ENCODE results near the gene SMPD3.

Gene SMPD3

DNA sequence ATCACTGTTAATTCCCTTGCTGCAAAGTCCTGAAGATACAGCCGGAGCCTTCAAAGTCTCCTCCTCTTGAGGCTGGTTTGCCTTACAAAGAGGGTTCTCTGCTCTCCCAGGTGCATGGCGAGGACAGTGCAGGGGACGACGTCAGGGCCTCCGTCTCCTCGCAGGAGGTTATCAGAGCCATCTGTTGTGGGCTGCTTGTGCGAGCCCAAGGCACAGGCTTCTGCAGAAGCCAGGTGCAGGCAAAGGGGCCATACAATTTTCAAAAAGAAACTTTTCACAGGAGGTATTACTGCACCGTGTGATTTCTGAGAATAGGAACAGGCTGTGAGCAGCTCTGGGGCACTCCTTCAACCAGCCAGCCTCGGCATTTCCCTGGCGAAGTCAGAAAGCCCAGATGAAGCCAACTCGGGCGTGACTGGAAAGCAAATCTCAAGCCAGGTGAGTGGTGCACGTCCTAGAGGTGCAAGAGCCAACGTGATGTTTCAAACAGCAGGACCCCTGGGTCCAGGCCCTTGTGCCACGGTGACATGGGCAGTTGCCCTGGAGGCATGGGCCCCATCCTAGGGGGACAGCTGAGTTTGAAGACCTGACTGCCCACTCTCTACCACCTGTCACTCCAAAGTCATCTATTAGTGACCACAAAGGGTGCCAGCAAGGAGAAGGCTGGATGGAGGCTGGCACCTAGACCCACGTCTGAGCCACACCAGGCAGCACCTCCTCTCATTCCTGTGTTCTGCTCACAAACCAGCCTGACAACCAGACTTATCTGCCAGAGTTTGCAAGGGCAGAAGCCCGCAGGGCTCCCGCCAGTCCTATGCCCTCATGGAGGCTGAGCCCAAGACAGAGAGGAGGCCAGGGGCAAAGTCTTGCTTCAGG is 68.6 kb downstream of the SMPD3 start:
- no peak for DNase-seq

- no peak for DNase-seq
These were observed 69.6 kb downstream of the SMPD3 start for GRCh38 chr16:68378436-68379415.

DNA sequence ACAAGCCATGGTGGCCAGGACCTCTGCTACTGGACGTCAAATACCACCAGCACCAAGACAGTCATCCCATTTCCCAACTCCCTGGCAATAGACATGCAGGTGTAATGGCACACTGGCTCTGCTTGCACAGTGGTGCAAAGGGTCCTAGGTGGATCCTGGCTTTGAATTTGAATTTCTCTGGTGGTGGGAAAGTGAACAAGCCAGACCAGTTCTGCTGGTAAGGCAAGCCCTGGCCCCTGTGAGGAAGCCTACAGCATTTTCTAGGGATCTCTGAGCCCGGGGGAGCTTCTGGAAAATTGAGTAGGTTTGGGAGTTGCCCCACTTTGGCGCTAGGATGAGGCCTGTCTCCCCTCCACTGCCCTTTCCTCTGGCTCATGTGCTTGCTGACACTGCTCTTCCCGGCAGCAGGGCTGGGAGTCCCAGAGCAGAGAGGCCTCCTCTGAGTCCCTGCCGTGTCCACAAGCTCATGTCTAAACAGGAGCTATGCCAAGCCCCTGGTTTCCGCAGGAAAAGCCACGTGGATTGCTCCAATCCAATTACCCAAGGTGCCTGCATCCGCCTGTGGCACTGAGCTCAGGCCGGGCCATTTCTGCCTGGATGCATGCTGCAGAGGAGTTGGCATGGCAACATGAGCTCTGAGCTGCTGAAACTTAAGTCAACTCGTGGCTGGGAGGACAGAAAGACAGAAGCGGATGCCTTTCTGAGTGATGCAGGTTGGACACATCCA is 70.5 kb downstream of the SMPD3 start:
- no peak for DNase-seq

DNA sequence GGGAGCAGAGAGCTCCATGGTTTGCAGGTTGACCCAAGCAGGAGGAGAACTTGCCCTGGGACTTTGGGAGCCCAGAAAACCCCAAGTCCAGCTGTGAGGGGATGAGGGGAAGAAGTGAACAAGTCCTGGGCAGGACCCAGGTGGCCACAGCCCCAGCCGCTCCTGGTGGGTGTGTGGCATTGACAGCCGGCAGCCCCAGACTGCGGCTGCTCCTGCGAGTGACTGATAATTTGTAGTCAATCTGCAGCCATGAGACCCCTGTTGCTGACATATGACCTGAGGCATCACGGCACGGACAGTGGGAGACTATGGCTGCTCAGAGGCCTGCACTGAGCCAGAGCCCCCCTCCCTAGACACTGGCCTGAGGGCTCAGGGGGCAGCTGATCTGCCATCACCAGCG is 71.1 kb downstream of the SMPD3 start:
- DNase-seq, result no peak

GRCh38 chr16:68376590-68376989 is 71.7 kb downstream of the SMPD3 start:
- DNase-seq, result no peak

DNA sequence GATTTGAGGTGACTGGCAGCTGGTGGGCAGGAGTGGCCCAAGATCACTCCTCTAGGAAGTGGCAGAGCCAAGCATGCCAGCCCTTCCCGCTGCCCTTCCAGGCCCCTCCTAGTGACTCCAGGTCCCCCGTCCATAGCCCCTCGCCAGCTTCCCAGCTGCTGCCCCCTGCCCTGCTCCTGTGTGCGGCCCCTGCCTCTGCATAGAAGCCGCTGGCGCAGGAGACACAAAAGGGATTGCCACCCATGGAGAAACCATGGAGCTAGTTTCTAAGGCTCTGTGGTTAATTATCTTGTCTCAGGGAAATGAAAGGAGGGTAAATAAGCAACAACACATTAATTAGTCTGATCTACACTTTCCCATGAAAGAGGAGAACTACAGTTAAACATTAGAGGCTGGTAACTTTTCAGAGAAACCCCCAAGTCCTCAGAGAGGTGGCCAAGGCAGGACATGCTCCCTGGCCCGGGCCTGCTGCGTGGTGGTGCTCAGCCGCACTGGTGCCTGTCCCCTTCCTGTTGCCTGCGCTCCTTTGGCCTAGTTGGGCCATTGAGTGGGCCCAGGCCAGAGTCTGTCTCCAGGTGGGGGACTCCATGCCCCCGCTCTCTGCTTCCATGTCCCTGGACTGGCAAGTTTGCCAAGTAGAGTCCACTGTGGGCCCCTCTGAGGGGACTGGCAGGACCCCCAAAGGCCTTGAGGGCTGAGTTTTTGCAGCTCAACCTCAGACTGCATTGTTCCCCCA is 72.3 kb downstream of the SMPD3 start:
- DNase-seq, result no peak

- no peak for DNase-seq
These were observed 73.2 kb downstream of the SMPD3 start for GRCh38 chr16:68374961-68375660.

DNA sequence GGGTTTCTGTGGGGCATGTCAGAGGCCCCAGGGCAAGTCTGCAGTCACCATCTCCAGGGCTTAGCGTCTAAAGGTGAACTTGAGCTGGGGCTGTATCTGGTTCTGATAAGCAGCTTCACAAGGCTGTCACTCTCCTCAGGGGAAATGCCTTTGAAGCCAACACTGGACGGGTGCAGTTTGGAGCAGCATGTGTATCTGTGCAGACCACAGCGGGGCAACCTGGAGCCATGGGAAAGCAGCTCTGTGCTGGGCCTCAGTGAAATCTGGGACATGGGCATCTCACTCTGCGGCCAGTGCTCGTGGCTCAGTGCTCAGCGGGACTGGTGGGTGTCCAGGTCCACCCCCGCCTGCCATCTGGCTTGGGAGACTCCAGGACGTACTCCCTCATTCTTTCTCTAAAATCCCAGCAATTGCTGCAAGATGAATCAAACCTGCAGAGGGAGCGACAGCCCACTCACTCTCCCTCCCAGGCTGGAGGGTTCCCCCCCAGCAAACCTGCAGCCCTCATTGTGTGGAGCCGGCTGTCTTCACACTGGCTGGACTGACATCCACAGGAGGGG is 74.0 kb downstream of the SMPD3 start:
- no peak for DNase-seq

GRCh38 chr16:68373528-68374245 is 74.6 kb downstream of the SMPD3 start:
- DNase-seq, result no peak

- DNase-seq, result no peak
These were observed 75.5 kb downstream of the SMPD3 start for GRCh38 chr16:68372806-68373205.

DNA sequence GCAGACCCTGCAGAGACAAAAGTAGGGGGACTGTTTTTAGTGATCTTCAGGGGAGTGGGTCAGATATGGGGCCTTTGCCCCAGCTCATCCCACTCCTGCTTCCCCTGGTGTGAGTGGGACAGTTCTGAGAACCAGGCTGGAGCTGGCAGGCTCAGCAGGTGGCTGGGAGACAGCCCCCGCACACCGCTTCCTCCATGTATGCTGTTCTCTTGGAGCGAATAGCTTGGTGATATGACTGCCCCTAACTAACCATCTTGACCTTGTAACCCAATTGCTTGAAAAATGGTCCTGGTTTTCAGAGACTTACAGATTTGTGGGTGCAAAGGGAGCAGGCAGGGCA is 76.0 kb downstream of the SMPD3 start:
- DNase-seq, result no peak

DNA sequence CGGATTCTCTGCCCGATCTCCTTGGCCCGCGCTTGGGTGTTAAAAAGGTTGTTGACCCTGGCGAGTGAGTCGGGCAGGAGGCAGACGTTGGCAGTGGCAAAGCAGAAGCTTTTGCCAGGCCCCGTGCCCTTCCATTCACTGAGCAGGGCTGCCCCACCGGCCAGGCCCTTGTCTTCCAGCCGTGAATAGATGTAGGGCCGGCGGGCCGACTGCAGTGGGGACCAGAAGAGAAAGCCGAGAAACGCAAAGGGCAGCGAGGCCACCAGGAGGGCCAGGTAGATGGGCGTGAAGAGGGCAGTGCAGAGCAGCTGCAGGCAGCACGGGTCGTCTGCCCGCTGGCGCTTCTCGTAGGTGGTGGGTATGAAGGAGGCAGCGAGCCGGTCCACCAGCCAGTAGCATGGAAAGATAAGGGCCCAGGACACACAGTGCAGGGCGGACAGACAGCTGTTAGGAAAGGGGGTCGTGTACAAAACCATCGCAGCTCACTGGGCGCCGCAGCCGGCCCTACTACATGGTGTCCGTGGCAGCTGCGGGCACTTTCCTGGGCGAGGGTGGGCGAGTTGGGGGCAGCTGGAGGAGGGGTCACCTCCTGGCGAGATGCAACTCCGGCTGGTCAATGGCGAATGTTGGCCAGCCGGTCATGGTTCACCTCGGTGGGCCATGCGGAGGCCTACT is 76.5 kb downstream of the SMPD3 start:
- no peak for DNase-seq

- no peak for DNase-seq
These were observed 77.0 kb downstream of the SMPD3 start for GRCh38 chr16:68371276-68371651.

DNA sequence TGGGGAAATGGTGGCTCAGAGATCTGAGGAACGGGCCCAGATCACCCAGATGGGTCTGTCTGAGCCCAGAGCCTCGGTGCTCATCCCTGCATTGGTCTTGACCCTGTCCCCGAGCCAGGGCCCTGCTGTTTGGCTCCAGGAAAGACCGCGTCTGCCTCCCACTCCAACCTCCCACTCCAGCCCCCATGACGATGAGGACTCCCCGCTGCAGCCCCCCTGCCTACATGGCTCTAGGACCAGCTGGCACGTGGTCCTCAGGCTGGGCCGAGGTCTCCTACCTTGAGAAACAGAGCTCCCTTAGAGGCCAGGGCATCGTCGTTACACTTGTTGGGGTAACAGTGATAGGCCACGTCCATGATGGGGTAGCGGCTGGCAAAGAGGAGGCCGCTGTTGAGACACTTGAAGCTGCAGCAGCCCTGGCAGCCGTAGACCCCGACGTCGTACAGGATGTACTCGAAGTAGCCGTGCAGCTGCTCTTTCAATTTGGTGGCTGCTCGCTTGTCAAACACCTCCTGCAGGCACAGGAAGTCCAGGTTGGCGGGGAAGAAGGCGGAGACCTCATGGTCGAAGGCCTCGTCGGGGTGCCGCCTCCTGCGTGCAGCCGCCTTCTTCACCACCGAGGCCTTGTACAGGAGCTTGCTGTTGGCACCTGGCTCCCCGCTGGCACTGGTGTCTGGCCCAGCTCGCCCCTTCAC is 77.6 kb downstream of the SMPD3 start:
- peak; percentile 36 for DNase-seq

- peak; percentile 68 for DNase-seq
These were observed 78.4 kb downstream of the SMPD3 start for GRCh38 chr16:68369697-68370580.

GRCh38 chr16:68369168-68369567 is 79.1 kb downstream of the SMPD3 start:
- no peak for DNase-seq

DNA sequence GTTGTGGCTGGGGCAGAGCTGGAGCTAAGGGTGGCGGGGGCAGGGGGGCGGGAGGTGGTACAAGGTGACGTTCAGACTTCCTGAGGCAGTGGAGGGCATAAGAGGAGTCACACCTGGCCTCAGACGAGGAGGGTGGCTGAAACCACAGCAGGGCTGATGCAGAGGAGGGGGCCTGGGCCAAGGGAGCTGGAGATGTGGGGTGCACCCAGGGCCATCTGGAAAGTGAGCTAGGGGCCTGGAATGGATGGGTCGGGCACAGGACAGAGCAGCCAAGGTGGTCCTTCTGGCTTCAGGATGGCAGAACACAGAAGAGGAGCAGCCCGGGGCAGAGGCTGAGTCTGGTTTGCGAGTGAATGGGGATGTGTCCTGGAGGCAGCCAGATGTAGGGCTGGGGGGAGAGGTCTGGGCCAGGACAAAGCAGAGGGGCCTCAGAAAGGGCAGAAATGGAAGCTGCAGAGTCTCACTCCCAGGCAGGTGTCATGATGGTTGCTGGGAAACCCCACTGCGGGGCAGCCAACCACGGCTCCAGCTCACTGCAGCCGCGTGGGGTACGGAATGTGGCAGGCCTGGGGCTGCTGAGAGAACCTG is 79.9 kb downstream of the SMPD3 start:
- peak; percentile 37 for DNase-seq

DNA sequence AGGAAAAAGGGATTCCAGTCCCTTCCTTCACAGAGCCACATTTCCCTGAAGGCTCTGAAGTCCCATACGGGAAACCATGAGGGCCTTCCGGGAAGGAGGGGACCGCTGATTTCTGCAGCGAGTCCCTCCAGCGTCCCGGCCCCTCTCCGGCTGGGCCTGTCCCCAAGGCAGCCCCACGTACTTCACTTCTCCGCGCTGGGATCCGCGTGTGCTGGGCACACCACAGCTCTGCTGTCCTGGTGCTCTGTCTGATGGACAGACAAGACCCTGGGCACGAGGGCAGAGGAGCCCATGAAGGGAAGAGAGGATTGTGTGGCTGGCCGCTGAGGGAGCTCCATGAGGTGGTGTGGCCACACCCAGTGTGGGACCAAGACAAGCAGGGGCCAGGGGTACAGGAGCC is 80.4 kb downstream of the SMPD3 start:
- DNase-seq, result no peak
